Stimulated activated CD8-positive, alpha-beta memory T cell treated with anti-CD3 and anti-CD28 coated beads, Interleukin-12 subunit alpha, Interleukin-12 subunit beta, amount 100 ng/mL, for 4 hours (primary cell): Measurements from ENCODE around the gene GSTA4.
"Not testable (repeated sequence)": the region's sequence is repeated elsewhere in the genome, so short reads cannot be mapped to it uniquely, and the experiment has no call there.

ENCODE experiments used
- DNase-seq: peaks from one replicate; pipeline ENCODE4 v3.0.0-alpha.2; 2020; ENCODE audit warnings: low read depth

Gene GSTA4

DNA sequence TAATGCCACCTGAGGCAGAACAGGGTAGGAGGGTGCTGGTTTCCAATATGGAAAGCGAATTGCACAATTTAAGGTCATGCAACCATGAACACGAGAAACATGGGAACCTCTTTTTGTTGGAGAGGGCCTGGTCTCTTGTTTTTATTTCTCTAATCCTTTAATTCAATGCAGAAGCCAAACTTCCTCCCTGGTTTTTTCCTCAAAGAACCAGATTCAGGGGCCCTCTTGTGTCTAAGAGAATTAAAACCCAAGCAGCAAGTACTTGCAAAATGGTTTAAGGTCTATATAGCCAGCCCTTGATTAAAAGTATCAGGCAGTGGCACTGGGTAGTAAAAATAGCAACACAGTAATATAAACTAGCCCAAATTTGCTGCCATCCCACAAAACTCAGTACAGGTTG, 19.5 kb downstream of the GSTA4 start:
- no peak for DNase-seq

DNA sequence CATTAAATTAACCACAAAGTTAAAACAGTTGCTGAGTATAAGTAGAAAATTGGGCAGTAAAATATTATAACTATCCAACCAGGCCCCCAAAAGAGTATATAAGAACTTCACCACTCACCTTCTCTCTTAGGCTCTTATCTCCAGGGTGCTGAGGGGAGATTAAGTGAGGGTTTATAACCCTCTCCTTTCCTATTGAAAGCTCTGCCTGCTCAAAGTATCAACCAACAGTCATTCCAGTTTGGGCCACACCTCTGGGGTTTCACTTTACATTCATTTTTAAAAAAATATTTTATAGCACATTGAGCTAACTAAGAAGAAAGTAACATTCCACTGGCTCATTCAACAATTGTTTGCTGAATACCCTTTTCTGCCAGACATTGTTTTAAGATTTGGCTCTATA, 22.1 kb downstream of the GSTA4 start:
- no peak for DNase-seq

DNA sequence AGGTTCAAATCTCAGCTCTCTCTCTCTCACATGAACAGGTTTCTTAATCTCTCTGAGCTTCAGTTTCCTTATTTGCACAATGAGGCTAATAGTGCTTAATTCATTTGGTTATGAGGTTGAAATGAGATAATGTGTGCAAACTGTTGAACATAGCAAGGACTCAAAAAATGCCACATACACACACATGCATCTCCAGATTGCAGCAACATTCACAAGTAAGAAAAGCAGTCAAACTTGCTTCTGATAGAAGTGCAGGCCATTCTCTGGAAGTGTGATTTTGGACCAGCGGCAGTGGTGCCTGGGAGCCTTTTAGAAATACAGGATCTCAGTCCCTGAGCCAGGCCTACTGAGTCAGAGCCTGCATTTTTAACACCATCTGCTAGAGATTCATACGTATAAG, 25.7 kb downstream of the GSTA4 start:
- DNase-seq = no peak

DNA sequence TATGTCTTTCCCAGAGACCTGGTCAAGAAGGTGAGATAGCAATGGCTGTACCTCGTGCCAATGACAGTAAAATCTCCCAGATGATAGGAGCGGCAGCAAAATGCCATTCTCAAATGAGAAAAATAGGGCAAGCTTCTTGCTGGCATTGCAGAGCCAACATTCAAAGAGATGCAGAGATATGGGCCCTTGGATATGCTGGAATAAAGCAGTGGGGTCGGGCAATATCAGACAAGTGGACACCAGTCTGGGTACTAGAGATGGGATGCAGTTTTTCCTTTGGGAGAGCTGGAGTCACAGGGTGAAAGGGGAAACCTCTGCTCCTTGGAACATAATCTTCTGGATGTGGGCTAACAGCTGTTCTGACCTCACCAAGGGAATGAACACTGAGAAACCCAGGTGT, 29.0 kb downstream of the GSTA4 start:
- DNase-seq = no peak

DNA sequence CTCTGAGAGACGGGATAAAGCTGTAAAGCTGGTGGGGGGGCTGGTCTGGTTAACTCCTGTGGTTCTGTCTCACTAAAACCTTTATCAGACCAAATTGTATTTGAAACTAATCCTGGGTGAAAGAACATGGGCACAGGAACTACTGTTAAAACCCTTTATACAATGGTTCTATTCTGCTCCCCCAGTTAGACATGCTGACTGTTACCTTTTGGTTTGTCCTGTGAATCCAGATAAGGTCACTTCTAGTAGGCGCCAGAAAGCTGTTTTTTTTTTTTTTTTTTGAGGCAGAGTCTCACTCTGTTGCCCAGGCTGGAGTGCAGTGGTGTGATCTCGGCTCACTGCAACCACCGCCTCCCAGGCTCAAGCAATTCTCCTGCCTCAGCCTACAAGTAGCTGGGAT, 29.7 kb downstream of the GSTA4 start:
- no peak for DNase-seq

DNA sequence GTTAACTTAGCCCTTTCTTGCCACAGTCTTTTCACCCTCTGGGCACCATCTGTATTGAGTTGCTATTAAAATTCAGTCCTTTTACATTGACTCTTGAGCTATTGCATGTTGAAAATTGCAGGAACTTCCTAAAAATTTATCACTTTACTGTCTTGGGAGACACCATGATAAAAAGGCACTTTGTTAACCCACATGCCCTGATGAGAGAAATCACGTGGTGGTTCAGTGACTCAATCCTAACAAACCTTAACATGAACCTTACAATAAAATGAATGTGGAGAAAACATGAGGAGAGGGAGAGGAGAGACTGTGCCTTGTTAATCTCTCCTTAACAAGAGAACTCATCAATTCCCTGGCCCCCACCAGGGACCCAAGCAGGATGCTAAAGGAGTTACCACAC, 30.8 kb downstream of the GSTA4 start:
- no peak for DNase-seq

DNA sequence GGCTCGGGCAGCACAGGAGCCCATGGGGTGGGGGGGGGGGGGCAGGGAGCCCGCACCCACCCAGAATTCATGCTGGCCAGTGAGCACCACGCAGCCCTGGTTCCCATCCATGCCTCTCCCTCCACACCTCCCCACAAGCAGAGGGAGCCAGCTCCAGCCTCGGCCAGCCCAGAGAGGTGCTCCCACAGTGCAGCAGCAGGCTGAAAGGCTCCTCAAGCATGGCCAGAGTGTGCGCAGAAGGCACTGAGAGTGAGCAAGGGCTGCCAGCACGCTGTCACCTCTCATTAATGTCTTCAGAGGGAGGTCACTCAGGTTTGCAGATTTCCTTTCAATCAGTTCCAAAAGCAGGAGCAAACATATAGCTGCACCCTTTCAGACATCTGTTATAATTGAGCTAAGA, 32.4 kb downstream of the GSTA4 start:
- DNase-seq = no peak

DNA sequence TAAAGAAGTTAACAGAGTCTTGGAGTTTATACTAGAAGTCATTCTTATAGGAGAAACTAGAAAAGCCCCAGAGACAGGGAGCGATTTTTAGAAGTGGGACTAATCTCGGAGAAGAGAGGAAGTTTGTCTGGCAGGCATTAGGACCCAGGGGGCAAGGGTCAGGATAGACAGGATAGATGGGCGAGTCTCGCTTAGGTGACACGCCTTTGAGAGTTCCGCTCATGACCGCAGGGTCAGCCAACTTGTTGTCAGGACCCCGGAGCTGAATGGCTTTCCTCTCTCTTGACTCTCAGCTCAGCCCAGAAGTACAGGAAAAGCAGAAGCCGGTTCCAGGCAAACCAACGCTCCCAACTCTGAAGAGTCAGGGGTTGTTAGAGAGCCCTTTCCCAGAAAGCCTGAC, 34.1 kb downstream of the GSTA4 start:
- DNase-seq = not testable (repeated sequence)

DNA sequence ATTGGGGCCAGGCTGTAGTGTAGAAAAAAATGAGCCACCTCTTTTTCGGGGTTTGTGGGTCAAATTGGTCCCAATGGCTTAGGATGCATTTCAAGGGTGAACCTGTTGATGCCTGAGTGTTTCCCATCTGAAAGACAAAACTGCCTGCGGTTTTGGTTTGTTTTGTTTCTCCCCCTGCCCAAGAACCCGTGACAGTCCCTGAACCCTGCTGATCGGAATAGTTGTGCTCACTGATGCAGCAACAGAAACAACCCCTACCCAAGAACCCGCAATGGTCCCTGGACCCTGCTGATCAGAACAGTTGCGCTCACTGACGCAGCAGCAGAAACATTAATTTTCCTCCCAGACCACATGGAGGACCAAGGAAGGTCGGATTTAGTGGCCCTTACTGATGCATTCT, 34.9 kb downstream of the GSTA4 start:
- not testable (repeated sequence) for DNase-seq

DNA sequence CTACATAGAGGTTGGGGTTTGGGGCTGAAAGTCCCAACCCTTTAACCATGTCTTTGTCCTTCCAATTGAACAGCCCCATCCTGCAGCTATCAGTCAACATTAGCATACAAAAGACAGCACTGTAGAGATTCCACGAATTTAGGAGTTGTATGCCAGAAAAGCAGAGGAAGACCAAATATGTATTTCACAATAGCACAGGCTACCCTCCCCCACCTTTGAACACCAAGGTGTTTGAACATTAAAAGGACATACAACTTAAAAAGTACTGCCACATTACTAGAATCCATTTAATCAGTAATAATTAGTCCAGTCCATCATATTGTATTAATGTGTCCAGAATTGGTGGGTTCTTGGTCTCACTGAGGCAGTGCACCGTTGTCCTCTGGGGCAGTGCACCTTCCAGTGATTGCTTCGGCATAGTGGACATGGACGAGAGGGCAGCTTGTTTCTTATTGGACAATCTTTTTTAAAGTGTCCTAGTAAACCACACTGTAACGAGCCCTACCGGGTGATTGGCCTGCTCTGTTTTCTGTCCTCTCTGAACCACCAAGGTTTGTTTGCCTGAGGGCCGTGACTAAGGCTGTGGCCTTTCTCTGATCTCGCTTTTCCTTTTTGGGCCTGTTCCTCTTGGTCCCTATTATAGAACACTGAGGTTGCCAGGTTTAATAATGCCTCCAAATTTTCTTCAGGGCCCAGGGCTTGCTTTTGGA, 36.4 kb downstream of the GSTA4 start:
- no peak for DNase-seq

DNA sequence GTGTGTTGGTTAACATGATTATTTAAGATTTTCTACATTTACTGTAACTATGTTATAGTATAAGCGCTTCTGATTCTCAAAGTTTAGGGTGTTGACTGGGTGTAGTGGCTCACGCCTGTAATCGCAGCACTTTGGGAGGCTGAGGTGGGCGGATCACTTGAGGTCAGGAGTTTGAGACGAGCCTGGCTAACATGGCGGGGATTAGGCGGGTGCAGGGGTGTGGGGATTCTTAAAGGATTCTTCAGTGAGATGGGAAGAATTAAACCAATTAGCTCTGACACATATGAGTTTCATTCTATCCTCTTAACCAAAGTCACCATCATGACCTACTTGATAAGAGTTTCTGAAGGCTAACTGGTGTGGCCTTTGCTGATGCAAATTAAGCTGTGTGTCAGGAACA, 39.2 kb downstream of the GSTA4 start:
- DNase-seq = no peak

DNA sequence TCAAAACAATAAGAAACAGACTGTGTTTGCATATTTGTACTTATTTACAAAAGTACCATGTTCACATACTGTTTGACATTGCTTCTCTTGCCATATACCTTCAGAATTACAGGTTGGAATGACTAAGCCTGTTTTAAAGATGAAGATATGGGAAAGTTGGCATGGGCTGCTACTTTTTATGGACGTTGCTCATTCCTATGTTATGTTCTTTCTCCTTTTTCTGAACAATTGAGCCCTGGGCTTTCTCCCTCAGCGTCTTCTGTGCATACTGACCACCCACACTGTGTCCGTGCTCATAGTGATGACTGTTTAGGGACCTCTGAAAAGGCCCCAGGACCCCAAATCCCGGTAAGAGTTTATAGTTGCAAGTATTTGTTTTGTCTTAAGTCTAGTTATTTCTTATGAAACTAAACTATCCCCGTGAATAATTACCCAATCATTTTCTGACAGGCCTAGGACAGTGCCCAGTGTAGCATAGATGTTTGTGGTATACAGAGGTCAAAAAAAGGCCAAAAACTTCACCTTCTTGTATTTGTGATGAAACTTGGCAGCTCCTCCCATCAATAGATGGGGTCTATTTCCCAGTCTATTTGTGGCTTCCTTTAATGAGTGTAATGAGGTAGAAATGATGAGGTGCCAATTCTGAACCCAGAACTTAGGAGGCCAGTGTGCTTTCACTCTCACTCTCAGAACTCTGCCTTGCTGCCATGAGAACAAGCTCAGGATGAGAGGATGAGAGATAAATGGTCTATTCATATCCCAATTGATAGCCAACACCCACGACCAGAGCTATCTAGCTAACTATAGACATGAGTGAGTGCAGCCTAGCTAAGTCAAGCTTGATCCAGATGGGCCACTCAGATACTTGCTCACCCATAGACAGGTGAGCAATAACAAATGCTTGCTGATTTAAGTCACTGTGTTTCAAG, 40.9 kb downstream of the GSTA4 start:
- DNase-seq = no peak

DNA sequence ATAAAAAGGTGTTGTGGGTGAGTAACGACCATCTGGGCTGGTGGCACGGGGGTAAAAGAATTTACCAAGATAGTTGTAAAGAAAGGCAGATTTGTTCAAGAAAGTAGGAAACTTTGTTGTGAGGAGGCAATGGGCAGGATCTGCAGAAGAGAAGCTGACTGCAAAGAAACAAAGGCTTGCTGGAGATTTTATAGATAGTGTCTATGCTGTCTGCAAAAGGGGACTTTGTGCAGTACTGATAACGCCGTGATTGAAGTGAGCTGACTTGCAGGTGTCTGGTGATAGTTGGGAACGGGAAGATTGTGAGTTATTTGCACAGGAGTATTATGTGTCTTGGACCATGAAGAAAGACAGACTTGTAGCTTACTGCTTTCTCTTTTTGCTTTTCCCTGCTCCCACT, 48.8 kb downstream of the GSTA4 start:
- no peak for DNase-seq

DNA sequence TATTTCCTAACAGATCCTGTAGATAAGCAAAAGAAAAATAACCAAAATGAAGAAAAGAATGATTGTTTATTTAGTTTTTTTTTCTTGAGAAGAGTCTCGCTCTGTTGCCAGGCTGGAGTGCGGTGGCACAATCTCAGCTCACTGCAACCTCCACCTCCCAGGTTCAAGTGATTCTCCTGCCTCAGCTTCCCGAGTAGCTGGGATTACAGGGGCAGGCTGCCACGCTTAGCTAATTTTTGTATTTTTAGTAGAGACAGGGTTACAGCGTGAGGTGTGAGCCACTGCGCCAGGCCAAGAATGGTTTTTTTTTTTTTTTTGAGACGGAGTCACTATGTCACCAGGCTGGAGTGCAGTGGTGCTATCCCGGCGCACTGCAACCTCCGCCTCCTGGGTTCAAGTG, 52.3 kb downstream of the GSTA4 start:
- not testable (repeated sequence) for DNase-seq

DNA sequence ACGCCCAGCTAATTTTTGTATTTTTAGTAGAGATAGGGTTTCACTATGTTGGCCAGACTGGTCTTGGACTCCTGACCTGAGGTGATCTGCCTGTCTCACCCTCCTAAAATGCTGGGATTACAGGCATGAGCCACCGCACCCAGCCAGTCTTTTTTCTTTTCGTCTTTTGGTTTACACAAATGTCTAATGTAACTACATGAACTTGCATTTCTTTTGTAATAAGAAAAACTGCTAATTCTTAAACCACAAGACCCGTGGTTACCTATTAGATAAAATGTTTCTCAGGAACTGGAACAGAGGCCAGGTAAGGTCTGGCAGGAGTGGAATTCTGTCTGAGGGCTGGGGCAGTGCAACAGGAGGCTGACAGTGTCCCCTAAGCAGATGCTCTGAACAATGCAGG, 52.9 kb downstream of the GSTA4 start:
- DNase-seq = no peak

DNA sequence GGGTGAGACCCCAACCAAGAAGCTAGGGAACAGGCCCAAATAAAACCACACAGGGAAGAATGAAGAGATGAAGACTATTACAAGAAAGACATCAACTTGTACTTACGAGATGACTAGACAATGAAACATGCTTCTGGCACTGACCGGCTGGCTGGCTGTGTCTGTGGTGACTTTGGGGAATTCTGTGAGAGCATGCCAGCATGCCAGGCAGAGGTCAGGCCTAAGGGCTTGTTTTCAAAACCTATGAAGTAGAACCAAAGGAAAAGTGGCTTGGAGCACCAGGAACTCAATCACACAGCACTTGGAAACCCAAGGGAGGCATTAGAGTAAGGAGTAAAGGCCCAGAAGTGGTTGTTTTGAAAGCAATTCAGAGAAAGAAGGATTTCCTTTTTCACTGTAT, 57.2 kb downstream of the GSTA4 start:
- DNase-seq = no peak

DNA sequence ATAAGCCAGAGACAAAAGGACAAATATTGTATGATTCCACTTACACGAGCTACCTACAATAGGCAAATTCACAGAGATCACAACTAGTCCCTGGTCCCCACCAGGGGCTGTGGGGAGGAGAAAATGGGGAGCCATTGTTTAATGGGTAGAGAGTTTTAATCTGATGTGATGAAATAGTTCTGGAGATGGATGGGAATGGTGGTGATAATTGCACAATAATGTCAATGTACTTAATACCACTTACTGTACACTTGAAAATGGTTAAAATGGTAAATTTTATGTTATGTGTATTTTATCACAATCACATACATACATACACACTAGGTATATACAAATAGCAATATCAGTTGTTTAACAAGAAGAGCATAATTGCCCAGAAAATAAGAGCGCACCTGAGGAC, 61.3 kb downstream of the GSTA4 start:
- no peak for DNase-seq

DNA sequence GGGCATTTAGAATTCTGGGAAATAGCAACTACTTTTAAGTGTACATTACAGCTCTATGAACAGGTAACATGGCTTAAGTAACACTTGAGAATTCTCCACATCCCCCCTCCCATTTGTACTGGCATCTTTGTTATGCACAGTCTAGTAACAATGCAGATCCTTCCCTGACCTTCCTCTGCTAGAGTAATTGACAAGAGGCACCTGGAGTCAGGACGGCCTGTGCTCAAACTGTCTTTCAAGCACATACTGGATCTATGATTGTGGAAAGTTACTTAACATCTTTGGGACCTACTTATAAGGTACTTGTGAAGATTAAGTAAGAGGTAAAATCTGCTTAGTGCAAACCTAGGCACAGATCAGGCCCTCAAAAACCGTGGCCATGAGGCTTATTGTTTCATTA, 63.7 kb downstream of the GSTA4 start:
- no peak for DNase-seq

DNA sequence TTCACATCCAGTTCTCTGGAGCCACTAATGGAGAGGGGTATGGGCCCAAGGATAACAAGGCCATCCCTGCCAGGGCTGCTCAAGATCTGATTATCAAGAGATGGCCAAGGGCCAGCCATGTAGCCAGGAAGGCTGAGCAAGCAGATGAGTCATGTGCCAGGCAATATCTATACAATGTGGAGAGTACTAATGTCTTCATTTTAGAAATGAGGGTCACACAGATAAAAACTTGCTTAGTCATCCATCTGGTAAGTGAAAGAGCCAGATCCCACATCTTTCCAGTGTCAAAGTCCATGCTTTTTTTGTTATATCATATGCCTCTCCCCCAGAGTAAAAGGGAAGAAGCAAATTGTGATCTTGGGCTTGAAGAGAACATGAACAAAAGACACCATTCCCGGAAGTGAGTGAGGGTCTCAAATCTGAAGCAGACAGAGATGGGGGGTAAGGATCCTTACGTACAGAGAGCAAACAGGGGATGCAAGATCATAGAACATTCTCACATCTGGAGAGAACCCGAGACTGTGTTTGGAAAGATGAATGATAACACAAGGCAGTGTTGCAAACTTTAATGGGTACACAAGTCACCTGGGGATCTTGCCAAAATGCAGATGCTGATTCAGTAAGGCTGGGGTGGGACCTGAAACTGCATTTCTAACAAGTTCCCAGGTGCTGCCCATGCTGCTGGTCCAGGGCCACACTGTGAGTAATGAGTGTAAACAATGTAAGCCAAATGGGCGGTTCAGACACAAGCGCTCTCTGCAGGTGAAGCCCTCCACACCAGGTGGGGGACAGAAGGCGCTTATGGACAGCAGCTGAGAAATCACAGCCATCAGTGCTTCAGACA, 65.5 kb downstream of the GSTA4 start:
- DNase-seq = no peak
